Endodermal cell (in vitro differentiated cells): Measurements from ENCODE around the gene PSMA2. TPM values are rescaled to one million over a fixed set of nuclear protein-coding genes. Genes with fewer than 3 reads are reported as not detected.

Source experiments
- DNase-seq: peaks from one replicate; pipeline ENCODE4 v3.0.0-alpha.2; 2017
- H3K27ac ChIP-seq: 2 replicates; pipeline ENCODE4 v1.5.1; 2013; ENCODE audit warnings: mild to moderate bottlenecking, low read depth, low read length, moderate library complexity
- H3K27me3 ChIP-seq: 2 replicates; pipeline ENCODE4 v1.6.1; 2013; ENCODE audit warnings: mild to moderate bottlenecking, low read length, moderate library complexity; ENCODE audit not compliant: insufficient read depth, control insufficient read depth, poor library complexity, severe bottlenecking
- H3K36me3 ChIP-seq: 2 replicates; pipeline ENCODE4 v1.7.0; 2013; ENCODE audit warnings: mild to moderate bottlenecking, low read length, moderate library complexity; ENCODE audit not compliant: control insufficient read depth, insufficient read depth
- H3K4me1 ChIP-seq: one replicate; pipeline ENCODE4 v1.7.0; 2013; ENCODE audit warnings: low read length; ENCODE audit not compliant: control insufficient read depth, insufficient read depth
- H3K4me3 ChIP-seq: 2 replicates; pipeline ENCODE4 v1.5.1; 2013; ENCODE audit warnings: mild to moderate bottlenecking, low read length, moderate library complexity
- H3K9ac ChIP-seq: 2 replicates; pipeline ENCODE4 v1.6.1; 2013; ENCODE audit warnings: mild to moderate bottlenecking, low read length, moderate library complexity; ENCODE audit not compliant: poor library complexity, severe bottlenecking; ENCODE audit errors: extremely low read depth
- H3K9me3 ChIP-seq: 2 replicates; pipeline ENCODE4 v1.6.1; 2013; ENCODE audit warnings: mild to moderate bottlenecking, low read length, moderate library complexity; ENCODE audit not compliant: control insufficient read depth
- H3K27ac Mint-ChIP-seq: 2 replicates; pipeline ENCODE4 v1.8.0; 2020; ENCODE audit warnings: mixed read lengths
- H3K27me3 Mint-ChIP-seq: 2 replicates; pipeline ENCODE4 v1.8.0; 2021; ENCODE audit warnings: mild to moderate bottlenecking, mixed read lengths; ENCODE audit not compliant: insufficient read depth
- H3K36me3 Mint-ChIP-seq: 2 replicates; pipeline ENCODE4 v1.8.0; 2020; ENCODE audit warnings: low read depth, mixed read lengths
- H3K4me1 Mint-ChIP-seq: 2 replicates; pipeline ENCODE4 v1.8.0; 2020; ENCODE audit warnings: mixed read lengths
- H3K4me3 Mint-ChIP-seq: 2 replicates; pipeline ENCODE4 v1.8.0; 2020; ENCODE audit warnings: mild to moderate bottlenecking, moderate library complexity, mixed read lengths
- H3K9me3 Mint-ChIP-seq: 2 replicates; pipeline ENCODE4 v1.8.0; 2020; ENCODE audit warnings: mild to moderate bottlenecking, mixed read lengths
- WGBS, 2 experiments: methylation state at CpG; one replicate each; pipeline versions ENCODE4 v1.1.5 to v1.1.7; 2013; ENCODE audit warnings: missing lambda C conversion rate in 2 of 2, mixed read lengths in 1 of 2; ENCODE audit not compliant: insufficient coverage in 1 of 2, insufficient read length in 1 of 2; 5-methylcytosine and 5-hydroxymethylcytosine counted together
- long read RNA-seq, 4 experiments: library from polyadenylated mRNA in 2 of 4; library from RNA in 1 of 4; library from capped mRNA in 1 of 4; stranded (forward) in 3 of 4; unstranded in 1 of 4; transcript quantifications; one replicate each; pipeline ENCODE4 v2.0.0, GENCODE V29; 2020 to 2021; ENCODE audit warnings: inconsistent platforms in 1 of 4
- polyA plus RNA-seq, 2 experiments: library from polyadenylated mRNA; stranded (reverse); fragments of 50-300 nt; gene quantifications; one replicate each; pipeline ENCODE4 v1.2.3, GENCODE V29; 2013
- total RNA-seq, 2 donors: library from RNA; stranded (reverse); fragmentation: NEBNext Ultra II Directional in 1 of 2; extraction: Animal tissue kit (Norgen Biotek cat#: 25700) in 1 of 2; gene quantifications; 2 replicates in 1 of 2; 3 replicates in 1 of 2; pipeline ENCODE4 v1.2.1, GENCODE V29; 2021
- TF ChIP-seq, protein P1 (sequence below): fragments of 200-600 bp; sonication (generic); conservative IDR thresholded peaks from 2 replicates; pipeline ENCODE4 v1.5.0; 2021; ENCODE audit warnings: antibody characterized with exemption, mild to moderate bottlenecking

The PSMA2 gene
- total RNA-seq: 100 to 1,000 TPM; 163 to 191 TPM
- polyA plus RNA-seq (2013, experiment 1 of 2): 197 TPM
- polyA plus RNA-seq (2013, experiment 2 of 2): 183 TPM
- long read RNA-seq, experiment 1, transcript PSMA2-201 (8 exons, 1,487 nt): major isoform, 125 of 159 reads
- long read RNA-seq, experiment 1, partial matches to known transcripts: 32 of 159 reads
- long read RNA-seq, experiment 1, other reads (novel, unspliced or antisense): 2 of 159 reads
- long read RNA-seq, experiment 2, transcript PSMA2-201 (8 exons, 1,487 nt): major isoform, 497 of 503 reads
- long read RNA-seq, experiment 2, partial matches to known transcripts: 5 of 503 reads
- long read RNA-seq, experiment 2, other reads (novel, unspliced or antisense): 0 of 503 reads
- long read RNA-seq, experiment 3, transcript PSMA2-201 (8 exons, 1,487 nt): major isoform, 482 of 491 reads
- long read RNA-seq, experiment 3, partial matches to known transcripts: 2 of 491 reads
- long read RNA-seq, experiment 3, other reads (novel, unspliced or antisense): 5 of 491 reads
- long read RNA-seq, experiment 4, transcript PSMA2-203 (9 exons, 1,453 nt): minor isoform, 6 of 1,262 reads
- long read RNA-seq, experiment 4, transcript PSMA2-201 (8 exons, 1,487 nt): major isoform, 1,217 of 1,262 reads
- long read RNA-seq, experiment 4, partial matches to known transcripts: 39 of 1,262 reads
- long read RNA-seq, experiment 4, other reads (novel, unspliced or antisense): 0 of 1,262 reads

GRCh38 chr7:42931834-42932651, at the start of gene PSMA2, which contains the start of gene MRPL32:
TSS of gene PSMA2 (minus strand) at chr7:42932174. CDS start at chr7:42932158, 16 bp downstream.
TSS of gene MRPL32 (plus strand) at chr7:42932376. CDS start at chr7:42932387, 11 bp downstream.
- peaks cover 33% of the 10 kb centered on the region for H3K4me1 Mint-ChIP-seq
- no peaks in the 10 kb centered on the region for H3K27me3 Mint-ChIP-seq
- Histone ChIP-seq H3K27ac (no peak within 1 kb of the TSS), H3K36me3 (peaks cover 34% of the 10 kb centered on the region), H3K27me3 (no peaks in the 10 kb centered on the region), H3K4me1 (peaks cover 8% of the 10 kb centered on the region), H3K4me3 (peak within 1 kb of the TSS; percentile 100), H3K9me3 (no peaks in the 10 kb centered on the region), H3K9ac (peak within 1 kb of the TSS; percentile 92)
- TF ChIP-seq, protein P1, sequence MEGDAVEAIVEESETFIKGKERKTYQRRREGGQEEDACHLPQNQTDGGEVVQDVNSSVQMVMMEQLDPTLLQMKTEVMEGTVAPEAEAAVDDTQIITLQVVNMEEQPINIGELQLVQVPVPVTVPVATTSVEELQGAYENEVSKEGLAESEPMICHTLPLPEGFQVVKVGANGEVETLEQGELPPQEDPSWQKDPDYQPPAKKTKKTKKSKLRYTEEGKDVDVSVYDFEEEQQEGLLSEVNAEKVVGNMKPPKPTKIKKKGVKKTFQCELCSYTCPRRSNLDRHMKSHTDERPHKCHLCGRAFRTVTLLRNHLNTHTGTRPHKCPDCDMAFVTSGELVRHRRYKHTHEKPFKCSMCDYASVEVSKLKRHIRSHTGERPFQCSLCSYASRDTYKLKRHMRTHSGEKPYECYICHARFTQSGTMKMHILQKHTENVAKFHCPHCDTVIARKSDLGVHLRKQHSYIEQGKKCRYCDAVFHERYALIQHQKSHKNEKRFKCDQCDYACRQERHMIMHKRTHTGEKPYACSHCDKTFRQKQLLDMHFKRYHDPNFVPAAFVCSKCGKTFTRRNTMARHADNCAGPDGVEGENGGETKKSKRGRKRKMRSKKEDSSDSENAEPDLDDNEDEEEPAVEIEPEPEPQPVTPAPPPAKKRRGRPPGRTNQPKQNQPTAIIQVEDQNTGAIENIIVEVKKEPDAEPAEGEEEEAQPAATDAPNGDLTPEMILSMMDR: no peak
- peak within 1 kb of the TSS; percentile 100 for H3K4me3 Mint-ChIP-seq
- DNase-seq: peak; percentile 98
- WGBS, 2 experiments: 0% methylated on average over 11 to 56 of the region's 56 CpGs
- peak within 1 kb of the TSS; percentile 100 for H3K27ac Mint-ChIP-seq
- H3K9me3 Mint-ChIP-seq: no peaks in the 10 kb centered on the region
- H3K36me3 Mint-ChIP-seq: peaks cover 30% of the 10 kb centered on the region

- H3K36me3 Mint-ChIP-seq: peaks cover 1% of the 10 kb centered on the region
- no peak overlapping the region for H3K4me3 Mint-ChIP-seq
- Histone ChIP-seq H3K9ac (no peak overlapping the region), H3K36me3 (no peaks in the 10 kb centered on the region), H3K27me3 (no peaks in the 10 kb centered on the region), H3K4me3 (no peak overlapping the region), H3K9me3 (peaks cover 39% of the 10 kb centered on the region), H3K27ac (no peak overlapping the region), H3K4me1 (no peaks in the 10 kb centered on the region)
- H3K9me3 Mint-ChIP-seq: peaks cover 17% of the 10 kb centered on the region
- no peaks in the 10 kb centered on the region for H3K27me3 Mint-ChIP-seq
- TF ChIP-seq, protein P1: no peak
- no peaks in the 10 kb centered on the region for H3K4me1 Mint-ChIP-seq
- 80 to 100% methylated on average over 1 of the region's 1 CpG for WGBS, 2 experiments
- no peak for DNase-seq
- H3K27ac Mint-ChIP-seq: no peak overlapping the region
Measured at GRCh38 chr7:42981601-42982000, 49.6 kb upstream of the PSMA2 start.

- H3K27me3 Mint-ChIP-seq: no peaks in the 10 kb centered on the region
- Histone ChIP-seq H3K27me3 (no peaks in the 10 kb centered on the region), H3K9me3 (peaks cover 31% of the 10 kb centered on the region), H3K36me3 (no peaks in the 10 kb centered on the region), H3K4me3 (no peak overlapping the region), H3K27ac (no peak overlapping the region), H3K9ac (no peak overlapping the region), H3K4me1 (no peaks in the 10 kb centered on the region)
- no peaks in the 10 kb centered on the region for H3K36me3 Mint-ChIP-seq
- H3K4me1 Mint-ChIP-seq: no peaks in the 10 kb centered on the region
- TF ChIP-seq, protein P1: no peak
- H3K9me3 Mint-ChIP-seq: peaks cover 13% of the 10 kb centered on the region
- no peak for DNase-seq
- WGBS, 2 experiments: 91 to 100% methylated on average over 1 to 3 of the region's 3 CpGs
- no peak overlapping the region for H3K27ac Mint-ChIP-seq
- H3K4me3 Mint-ChIP-seq: no peak overlapping the region
Measured at GRCh38 chr7:42980514-42980913, 48.5 kb upstream of the PSMA2 start.
